MM.1S (cell line): ENCODE results near the gene ANKRD12.
"Not testable (repeated sequence)": the region's sequence is repeated elsewhere in the genome, so short reads cannot be mapped to it uniquely, and the experiment has no call there.

Experiments used
- DNase-seq: peaks from one replicate; pipeline ENCODE4 v3.0.0-alpha.2; 2015
- H2AFZ ChIP-seq: fragments of 300-600 bp; sonication (generic); 2 replicates; pipeline ENCODE4 v1.6.0; 2016; ENCODE audit warnings: antibody characterized with exemption, low read length
- H3F3A ChIP-seq: fragments of 300-600 bp; sonication (generic); 2 replicates; pipeline ENCODE4 v1.6.1; 2016; ENCODE audit warnings: mild to moderate bottlenecking, antibody characterized with exemption, low read length, moderate library complexity, mixed read lengths; ENCODE audit not compliant: insufficient read depth
- H3K27ac ChIP-seq: fragments of 300-600 bp; sonication (generic); 2 replicates; pipeline ENCODE4 v1.5.1; 2016; ENCODE audit warnings: mild to moderate bottlenecking, low read length
- H3K27me3 ChIP-seq: fragments of 300-600 bp; sonication (generic); replicated peaks from 2 replicates; pipeline ENCODE4 v1.6.0; 2016; ENCODE audit warnings: low read length; ENCODE audit not compliant: insufficient read depth
- H3K36me3 ChIP-seq: fragments of 300-600 bp; sonication (generic); replicated peaks from 2 replicates; pipeline ENCODE4 v1.6.1; 2016; ENCODE audit warnings: mild to moderate bottlenecking, low read length, mixed read lengths; ENCODE audit not compliant: insufficient read depth
- H3K4me1 ChIP-seq: fragments of 300-600 bp; sonication (generic); 2 replicates; pipeline ENCODE4 v1.6.1; 2016; ENCODE audit warnings: low read length, mixed read lengths
- H3K4me2 ChIP-seq: fragments of 300-600 bp; sonication (generic); 2 replicates; pipeline ENCODE4 v1.6.0; 2016; ENCODE audit warnings: low read depth, low read length
- H3K4me3 ChIP-seq: fragments of 300-600 bp; sonication (generic); 2 replicates; pipeline ENCODE4 v1.5.1; 2016; ENCODE audit warnings: low read length, mixed read lengths
- H3K79me2 ChIP-seq: fragments of 300-600 bp; sonication (generic); 2 replicates; pipeline ENCODE4 v1.6.1; 2016; ENCODE audit warnings: mixed run types, low read length, mixed read lengths
- H3K9ac ChIP-seq: fragments of 300-600 bp; sonication (generic); 2 replicates; pipeline ENCODE4 v1.6.1; 2016; ENCODE audit warnings: low read length, mixed read lengths
- H3K9me2 ChIP-seq: fragments of 300-600 bp; sonication (generic); replicated peaks from 2 replicates; pipeline ENCODE4 v1.6.1; 2016; ENCODE audit warnings: mild to moderate bottlenecking, low read length, mixed read lengths; ENCODE audit not compliant: insufficient read depth
- H3K9me3 ChIP-seq: fragments of 300-600 bp; sonication (generic); replicated peaks from 2 replicates; pipeline ENCODE4 v1.6.1; 2016; ENCODE audit warnings: mild to moderate bottlenecking, low read length, mixed read lengths; ENCODE audit not compliant: insufficient read depth
- H4K20me1 ChIP-seq: fragments of 300-600 bp; sonication (generic); 2 replicates; pipeline ENCODE4 v1.6.1; 2016; ENCODE audit warnings: mild to moderate bottlenecking, low read length, moderate library complexity, mixed read lengths; ENCODE audit not compliant: insufficient read depth
- EZH2 ChIP-seq: fragments of 300-600 bp; sonication (generic); optimal IDR thresholded peaks from 2 replicates; pipeline ENCODE3; 2017; ENCODE audit warnings: low read depth, mild to moderate bottlenecking, antibody characterized with exemption, low read length, mixed read lengths
- EZH2phosphoT487 ChIP-seq: fragments of 300-600 bp; sonication (generic); IDR thresholded peaks from 2 replicates; pipeline ENCODE4 v1.6.1; 2018; ENCODE audit warnings: antibody characterized with exemption, low read length
- TF ChIP-seq, protein P1 (sequence below): fragments of 300-600 bp; sonication (generic); IDR thresholded peaks from 2 replicates; pipeline ENCODE4 v1.5.1; 2016; ENCODE audit warnings: antibody characterized with exemption, low read length, mixed read lengths

ANKRD12 gene

DNA sequence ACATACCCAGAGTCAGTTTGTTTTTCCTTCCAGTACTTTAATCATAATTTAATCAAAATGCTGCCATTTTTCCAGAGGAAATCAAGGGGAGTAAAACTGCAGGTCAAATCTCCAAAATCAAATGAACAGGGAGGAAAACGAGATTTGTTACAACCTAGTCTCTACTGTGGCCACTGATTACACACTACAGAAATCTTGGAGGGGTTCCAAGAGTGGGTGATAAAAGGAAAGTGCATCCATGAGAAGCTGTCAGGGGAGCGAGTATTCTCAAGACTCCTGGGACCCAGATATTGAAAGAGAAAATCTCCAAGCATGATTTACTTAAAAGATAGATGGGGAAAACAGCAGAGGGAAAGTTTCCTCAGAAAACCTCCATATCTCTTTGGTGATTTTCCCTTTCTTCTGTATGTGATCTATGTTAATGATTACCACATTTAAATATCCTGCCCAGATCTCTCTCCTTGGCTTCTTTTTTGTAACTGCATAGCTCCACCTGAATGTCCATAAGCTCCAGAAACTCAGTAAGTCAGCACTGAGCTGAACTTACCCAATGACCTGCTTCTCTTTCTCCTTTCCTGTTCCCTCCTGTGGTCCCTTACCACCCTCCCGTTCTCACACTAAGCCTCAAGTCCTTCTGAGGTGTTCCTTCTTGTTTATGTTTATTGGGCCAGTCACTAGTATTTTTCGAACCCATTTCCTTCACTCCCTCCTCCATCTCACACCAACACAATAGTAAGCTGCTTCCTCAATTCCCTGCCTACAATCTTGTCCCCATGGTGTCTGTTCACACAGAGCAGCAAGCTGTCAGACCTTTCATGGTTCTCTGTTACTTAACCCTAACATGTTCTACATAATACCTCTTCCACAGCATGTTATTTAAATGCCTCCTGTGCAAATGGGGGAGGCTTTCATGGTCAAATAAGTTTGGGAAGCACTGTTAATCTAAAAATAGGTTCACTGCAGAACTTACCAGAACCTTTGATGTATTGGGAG, 124.1 kb downstream of the ANKRD12 start:
- Histone ChIP-seq H3K4me3 (no peak overlapping the region), H3K27me3 (no peaks in the 10 kb centered on the region), H3K9me2 (no peaks in the 10 kb centered on the region), H3K36me3 (peaks cover 47% of the 10 kb centered on the region), H2AFZ (no peak overlapping the region), H3K9me3 (no peaks in the 10 kb centered on the region), H4K20me1 (no peaks in the 10 kb centered on the region), H3K79me2 (0 out of 2 replicates have a peak, but pooled peaks cover 16% of the 10 kb centered on the region), H3K4me1 (no peaks in the 10 kb centered on the region), H3K4me2 (no peak overlapping the region), H3K27ac (no peak overlapping the region), H3K9ac (no peak overlapping the region), H3F3A (peaks cover 32% of the 10 kb centered on the region)
- no peak for TF ChIP-seq EZH2
- TF ChIP-seq, protein P1, sequence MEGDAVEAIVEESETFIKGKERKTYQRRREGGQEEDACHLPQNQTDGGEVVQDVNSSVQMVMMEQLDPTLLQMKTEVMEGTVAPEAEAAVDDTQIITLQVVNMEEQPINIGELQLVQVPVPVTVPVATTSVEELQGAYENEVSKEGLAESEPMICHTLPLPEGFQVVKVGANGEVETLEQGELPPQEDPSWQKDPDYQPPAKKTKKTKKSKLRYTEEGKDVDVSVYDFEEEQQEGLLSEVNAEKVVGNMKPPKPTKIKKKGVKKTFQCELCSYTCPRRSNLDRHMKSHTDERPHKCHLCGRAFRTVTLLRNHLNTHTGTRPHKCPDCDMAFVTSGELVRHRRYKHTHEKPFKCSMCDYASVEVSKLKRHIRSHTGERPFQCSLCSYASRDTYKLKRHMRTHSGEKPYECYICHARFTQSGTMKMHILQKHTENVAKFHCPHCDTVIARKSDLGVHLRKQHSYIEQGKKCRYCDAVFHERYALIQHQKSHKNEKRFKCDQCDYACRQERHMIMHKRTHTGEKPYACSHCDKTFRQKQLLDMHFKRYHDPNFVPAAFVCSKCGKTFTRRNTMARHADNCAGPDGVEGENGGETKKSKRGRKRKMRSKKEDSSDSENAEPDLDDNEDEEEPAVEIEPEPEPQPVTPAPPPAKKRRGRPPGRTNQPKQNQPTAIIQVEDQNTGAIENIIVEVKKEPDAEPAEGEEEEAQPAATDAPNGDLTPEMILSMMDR, result no peak
- no peak for TF ChIP-seq EZH2phosphoT487
- no peak for DNase-seq

- Histone ChIP-seq H3K36me3 (peaks cover 30% of the 10 kb centered on the region), H3F3A (peaks cover 15% of the 10 kb centered on the region), H2AFZ (no peak overlapping the region), H3K9ac (no peak overlapping the region), H3K27me3 (no peaks in the 10 kb centered on the region), H3K4me1 (no peaks in the 10 kb centered on the region), H3K4me3 (no peak overlapping the region), H3K4me2 (no peak overlapping the region), H3K79me2 (0 out of 2 replicates have a peak, but pooled peaks cover 16% of the 10 kb centered on the region), H3K9me3 (no peaks in the 10 kb centered on the region), H4K20me1 (no peaks in the 10 kb centered on the region), H3K27ac (no peak overlapping the region), H3K9me2 (no peaks in the 10 kb centered on the region)
- TF ChIP-seq EZH2phosphoT487 (no peak), EZH2 (no peak)
- TF ChIP-seq, protein P1, result no peak
- DNase-seq, result no peak
These were observed 126.7 kb downstream of the ANKRD12 start for GRCh38 chr18:9263264-9263663.

GRCh38 chr18:9264797-9265196, 128.2 kb downstream of the ANKRD12 start:
- not testable (repeated sequence) for H3K9me2 ChIP-seq, H3K4me3 ChIP-seq, H3K27me3 ChIP-seq, H3K9ac ChIP-seq, H3K4me2 ChIP-seq, H2AFZ ChIP-seq, H4K20me1 ChIP-seq, DNase-seq, H3K4me1 ChIP-seq, H3K27ac ChIP-seq, H3K79me2 ChIP-seq, H3K9me3 ChIP-seq
- peaks cover 13% of the 10 kb centered on the region for H3F3A ChIP-seq
- H3K36me3 ChIP-seq, result peaks cover 17% of the 10 kb centered on the region; the same call in 1 of the 2 replicates

GRCh38 chr18:9273221-9273620, 136.6 kb downstream of the ANKRD12 start:
- no peak for DNase-seq
- H3K4me1 ChIP-seq, result no peaks in the 10 kb centered on the region
- H3K9me3 ChIP-seq, result no peaks in the 10 kb centered on the region
- peaks cover 19% of the 10 kb centered on the region for H3K36me3 ChIP-seq
- no peak overlapping the region for H3K9ac ChIP-seq
- TF ChIP-seq EZH2phosphoT487, result no peak
- TF ChIP-seq, protein P1, result no peak
- no peak for TF ChIP-seq EZH2
- H3K4me3 ChIP-seq, result no peak overlapping the region
- H3K27ac ChIP-seq, result no peak overlapping the region
- H3K4me2 ChIP-seq, result no peak overlapping the region
- no peaks in the 10 kb centered on the region for H3K79me2 ChIP-seq
- H3K9me2 ChIP-seq, result no peaks in the 10 kb centered on the region
- no peaks in the 10 kb centered on the region for H3K27me3 ChIP-seq
- no peaks in the 10 kb centered on the region for H4K20me1 ChIP-seq
- H3F3A ChIP-seq, result peaks cover 40% of the 10 kb centered on the region
- H2AFZ ChIP-seq, result no peak overlapping the region
